Tibial nerve (tissue), 4 donors: ENCODE measurements around the gene MDM4. TPM values are rescaled to one million over a fixed set of nuclear protein-coding genes. Genes with fewer than 3 reads are reported as not detected.
A peak's percentile ranks its signal among the peaks of the same experiment; 100 is the strongest.

Experiments
- DNase-seq, 2 donors: peaks; one replicate each; pipeline ENCODE4 v3.0.0-alpha.2; 2019; ENCODE audit warnings: low spot score in 2 of 2
- H3K27ac ChIP-seq, 4 donors: fragments of 200-600 bp; sonication (generic) in 3 of 4; one replicate each; pipeline ENCODE4 v1.5.1; 2017 to 2019; ENCODE audit warnings: mild to moderate bottlenecking in 1 of 4
- H3K27me3 ChIP-seq, 2 donors: fragments of 200-600 bp; sonication (generic) in 1 of 2; one replicate each; pipeline versions ENCODE4 v1.5.1 to v1.6.0; 2017 to 2019
- H3K36me3 ChIP-seq, 3 donors: fragments of 200-600 bp; sonication (generic); one replicate each; pipeline ENCODE4 v1.5.1; 2018 to 2019
- H3K4me1 ChIP-seq, 4 donors: fragments of 200-600 bp; sonication (generic) in 3 of 4; one replicate each; pipeline ENCODE4 v1.5.1; 2017 to 2019
- H3K4me3 ChIP-seq, 4 donors: fragments of 200-600 bp; sonication (generic) in 3 of 4; one replicate each; pipeline ENCODE4 v1.5.1; 2017 to 2019; ENCODE audit warnings: mild to moderate bottlenecking in 1 of 4, moderate library complexity in 1 of 4
- H3K9me3 ChIP-seq, 4 donors: fragments of 200-600 bp; sonication (generic) in 3 of 4; one replicate each; pipeline ENCODE4 v1.5.1; 2017 to 2019
- CTCF ChIP-seq, 5 experiments: fragments of 200-600 bp in 3 of 5; fragments of 450-650 bp in 2 of 5; sonication (generic) in 3 of 5; IDR thresholded peaks; one replicate each; pipeline ENCODE4 v1.5.1; 2016 to 2019; ENCODE audit warnings: antibody characterized with exemption in 5 of 5, mild to moderate bottlenecking in 3 of 5, moderate library complexity in 2 of 5
- EP300 ChIP-seq, 2 donors: sonication (generic); formaldehyde crosslinking; IDR thresholded peaks; one replicate each; pipeline ENCODE4 v1.6.1; 2017; ENCODE audit warnings: antibody characterized with exemption in 2 of 2, mild to moderate bottlenecking in 1 of 2
- POLR2A ChIP-seq, 2 donors: fragments of 450-650 bp; IDR thresholded peaks; one replicate each; pipeline ENCODE4 v1.6.1; 2017; ENCODE audit warnings: antibody characterized with exemption in 2 of 2, mild to moderate bottlenecking in 2 of 2, moderate library complexity in 2 of 2
- WGBS, 2 donors: methylation state at CpG; one replicate each; pipeline ENCODE4 v1.1.5; 2018; 5-methylcytosine and 5-hydroxymethylcytosine counted together
- total RNA-seq, 4 donors: library from RNA; depleted of rRNA; stranded (reverse); fragments of >200 nt; gene quantifications; one replicate each; pipeline ENCODE4 v1.1.0, GENCODE V29; 2016

MDM4 gene
- total RNA-seq, 4 donors from 2014 or later: 83.0 to 113 (median 101) TPM

GRCh38 chr1:204507317-204508105 lies 8.7 kb upstream of the MDM4 start:
- TF ChIP-seq EP300 (IDR thresholded peaks at IDR 0.05): no peak
- TF ChIP-seq POLR2A (IDR thresholded peaks at IDR 0.05): no peak
- no peak for TF ChIP-seq CTCF (IDR thresholded peaks at IDR 0.05)
- peak overlapping the region; percentile 82 to 95 (median 90) for H3K27ac ChIP-seq
- H3K27me3 ChIP-seq: no peaks in the 10 kb centered on the region
- DNase-seq: no peak
- H3K4me3 ChIP-seq: peak overlapping the region; percentile 38 to 62 (median 50)
- no peaks in the 10 kb centered on the region for H3K36me3 ChIP-seq
- peaks cover 0 to 18% (median 6%) of the 10 kb centered on the region in 4 donors for H3K4me1 ChIP-seq
- WGBS, 2 donors: 1% methylated on average over 22 of the region's 22 CpGs
- no peaks in the 10 kb centered on the region for H3K9me3 ChIP-seq

DNA sequence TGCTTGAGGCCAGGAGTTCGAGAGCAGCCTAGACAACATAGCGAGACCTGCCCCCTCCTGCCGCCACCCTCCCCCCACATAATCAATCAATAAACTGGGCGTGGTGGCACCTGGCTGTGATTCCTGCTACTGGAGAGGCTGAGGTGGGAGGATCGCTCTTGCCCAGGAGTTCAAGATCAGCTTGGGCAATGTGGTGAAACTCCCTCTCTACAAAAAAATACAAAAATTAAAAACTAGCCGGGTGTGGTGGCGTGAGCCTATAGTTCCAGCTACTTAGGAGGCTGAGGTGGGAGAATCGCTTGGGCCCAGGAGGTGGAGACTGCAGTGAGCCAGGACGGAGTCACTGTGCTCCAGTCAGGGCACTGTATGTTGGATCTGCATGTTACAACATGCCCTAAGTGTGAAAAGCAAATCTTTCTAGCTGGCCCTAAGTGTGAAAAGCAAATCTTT lies 7.0 kb upstream of the MDM4 start:
- no peaks in the 10 kb centered on the region for H3K36me3 ChIP-seq
- no peak for DNase-seq
- peaks cover 0 to 11% (median 6%) of the 10 kb centered on the region in 4 donors for H3K4me1 ChIP-seq
- TF ChIP-seq POLR2A (IDR thresholded peaks at IDR 0.05) (no peak), CTCF (IDR thresholded peaks at IDR 0.05) (no peak), EP300 (IDR thresholded peaks at IDR 0.05) (no peak)
- H3K9me3 ChIP-seq: no peaks in the 10 kb centered on the region
- WGBS, 2 donors: 82 to 90% methylated on average over 9 of the region's 9 CpGs
- H3K27me3 ChIP-seq: no peaks in the 10 kb centered on the region
- no peak overlapping the region for H3K4me3 ChIP-seq
- H3K27ac ChIP-seq: no peak overlapping the region

GRCh38 chr1:204511366-204511765 lies 4.8 kb upstream of the MDM4 start:
- H3K4me1 ChIP-seq: peaks cover 0 to 9% (median 0%) of the 10 kb centered on the region in 4 donors
- no peaks in the 10 kb centered on the region for H3K36me3 ChIP-seq
- H3K4me3 ChIP-seq: no peak overlapping the region
- H3K9me3 ChIP-seq: no peaks in the 10 kb centered on the region
- DNase-seq: no peak
- no peak overlapping the region for H3K27ac ChIP-seq
- H3K27me3 ChIP-seq: no peaks in the 10 kb centered on the region
- no peak for TF ChIP-seq EP300 (IDR thresholded peaks at IDR 0.05)
- no peak for TF ChIP-seq CTCF (IDR thresholded peaks at IDR 0.05)
- no peak for TF ChIP-seq POLR2A (IDR thresholded peaks at IDR 0.05)

GRCh38 chr1:204513117-204513716 lies 3.0 kb upstream of the MDM4 start:
- no peaks in the 10 kb centered on the region for H3K9me3 ChIP-seq

More at GRCh38 chr1:204513117-204513716, 3.0 kb upstream of the MDM4 start:
- peak overlapping the region in 1 of 4 donors; percentile 28 for H3K4me3 ChIP-seq
- peaks cover 0 to 5% (median 0%) of the 10 kb centered on the region in 3 donors for H3K36me3 ChIP-seq
- WGBS, 2 donors: 68% methylated on average over 15 of the region's 15 CpGs
- H3K27ac ChIP-seq: peak overlapping the region in 3 of 4 donors; percentile 33 to 62 (median 51)
- H3K4me1 ChIP-seq: peaks cover 0 to 19% (median 11%) of the 10 kb centered on the region in 4 donors
- TF ChIP-seq EP300 (IDR thresholded peaks at IDR 0.05) (peak in 1 of 2 donors; percentile 45), POLR2A (IDR thresholded peaks at IDR 0.05) (no peak), CTCF (IDR thresholded peaks at IDR 0.05) (no peak)
- H3K27me3 ChIP-seq: no peaks in the 10 kb centered on the region
- no peak for DNase-seq
